Ecto neural progenitor cell (in vitro differentiated cells): Measurements from ENCODE around the gene AGAP3.
"Not testable (repeated sequence)": the region's sequence is repeated elsewhere in the genome, so short reads cannot be mapped to it uniquely, and the experiment has no call there.

Experiments
- DNase-seq: peaks from one replicate; pipeline ENCODE4 v3.0.0-alpha.2; 2018; ENCODE audit warnings: low spot score

Gene AGAP3

DNA sequence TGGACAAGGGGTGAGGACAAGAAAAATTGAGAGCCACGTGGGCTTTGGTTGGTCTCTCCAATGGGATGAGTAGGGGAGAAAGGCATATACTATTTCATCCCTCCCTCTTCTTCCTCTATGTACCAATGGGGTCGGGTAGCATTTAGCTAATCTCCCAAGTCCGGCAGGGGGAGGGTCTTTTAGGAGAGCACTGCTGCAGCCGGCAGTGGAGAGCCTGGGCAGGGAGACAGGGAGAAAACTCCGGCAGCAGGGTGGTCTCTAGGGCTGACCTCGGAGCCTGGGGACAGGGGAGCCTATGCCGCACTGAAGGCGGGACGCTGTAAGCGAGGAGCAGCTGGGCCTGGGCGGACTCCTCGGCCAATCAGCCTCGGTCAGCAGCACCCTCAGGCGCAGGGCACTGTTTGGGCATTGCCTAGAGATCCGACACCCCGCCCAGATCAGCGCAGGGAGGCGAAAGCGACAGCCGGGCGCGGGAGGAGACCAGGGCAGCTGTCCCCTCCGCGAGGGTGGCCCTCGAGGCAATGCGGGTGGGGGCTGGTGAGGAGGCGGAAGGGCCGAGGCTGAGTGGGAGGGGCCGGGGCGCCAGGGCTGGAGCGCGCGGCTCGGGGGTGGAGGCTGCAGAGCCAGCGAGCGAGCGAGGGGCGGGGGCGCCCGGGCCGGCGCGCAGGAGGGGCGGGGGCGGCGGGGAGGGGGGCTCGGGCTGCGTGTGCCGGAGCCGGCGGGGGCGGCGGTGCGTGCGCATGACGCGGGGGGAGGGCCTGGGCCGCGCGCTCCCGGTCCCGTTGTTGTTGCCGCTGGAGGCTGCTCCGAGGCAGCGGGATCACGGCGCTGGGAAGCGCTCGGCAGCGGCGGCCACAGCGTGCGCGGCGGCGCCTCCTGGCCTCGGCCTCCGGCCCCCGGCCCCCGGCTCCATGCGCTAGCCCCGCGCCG, at the start of gene AGAP3:
Gene AGAP3 (plus strand): TSS at position 785 of the 930 bp plus-strand sequence. CDS start 267 bp downstream, outside the sequence.
- DNase-seq: peak; percentile 93

- DNase-seq: no peak
Measured at GRCh38 chr7:151038951-151039849, 47.1 kb upstream of the AGAP3 start.

DNA sequence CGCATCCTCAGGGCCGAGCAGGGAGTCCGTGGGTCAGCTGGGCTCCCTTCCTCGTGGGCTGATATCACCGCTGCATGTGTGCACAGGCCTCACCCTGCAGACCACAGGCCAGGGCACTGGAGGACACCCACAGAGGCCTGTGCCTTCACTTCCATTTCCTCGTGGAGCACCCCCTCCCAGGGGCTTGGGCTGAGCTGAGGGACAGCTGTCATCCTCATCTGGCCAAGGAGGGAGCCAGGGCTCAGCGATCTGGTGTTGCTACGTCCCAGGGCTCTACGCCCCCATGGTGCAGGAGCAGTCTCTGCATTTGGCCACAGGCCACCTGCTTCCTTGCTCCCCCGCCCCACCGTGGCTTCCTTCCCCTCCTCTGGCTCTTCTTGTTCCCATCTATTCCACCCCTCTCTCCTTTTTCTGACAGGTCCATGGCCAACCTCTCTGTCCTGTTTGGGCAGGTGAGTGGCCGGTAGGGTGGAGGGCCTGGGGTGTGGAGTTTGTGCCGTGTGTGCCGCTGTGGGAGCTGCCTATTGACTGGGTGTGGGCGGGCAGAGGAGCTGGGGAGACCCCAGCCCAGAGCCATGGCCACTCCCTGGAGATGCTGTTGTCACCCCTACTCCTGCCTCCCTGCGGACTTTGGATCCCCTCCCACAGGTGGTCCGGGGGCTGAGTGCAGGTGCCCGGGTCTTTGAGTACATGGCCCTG, 46.3 kb upstream of the AGAP3 start:
- DNase-seq: no peak

DNA sequence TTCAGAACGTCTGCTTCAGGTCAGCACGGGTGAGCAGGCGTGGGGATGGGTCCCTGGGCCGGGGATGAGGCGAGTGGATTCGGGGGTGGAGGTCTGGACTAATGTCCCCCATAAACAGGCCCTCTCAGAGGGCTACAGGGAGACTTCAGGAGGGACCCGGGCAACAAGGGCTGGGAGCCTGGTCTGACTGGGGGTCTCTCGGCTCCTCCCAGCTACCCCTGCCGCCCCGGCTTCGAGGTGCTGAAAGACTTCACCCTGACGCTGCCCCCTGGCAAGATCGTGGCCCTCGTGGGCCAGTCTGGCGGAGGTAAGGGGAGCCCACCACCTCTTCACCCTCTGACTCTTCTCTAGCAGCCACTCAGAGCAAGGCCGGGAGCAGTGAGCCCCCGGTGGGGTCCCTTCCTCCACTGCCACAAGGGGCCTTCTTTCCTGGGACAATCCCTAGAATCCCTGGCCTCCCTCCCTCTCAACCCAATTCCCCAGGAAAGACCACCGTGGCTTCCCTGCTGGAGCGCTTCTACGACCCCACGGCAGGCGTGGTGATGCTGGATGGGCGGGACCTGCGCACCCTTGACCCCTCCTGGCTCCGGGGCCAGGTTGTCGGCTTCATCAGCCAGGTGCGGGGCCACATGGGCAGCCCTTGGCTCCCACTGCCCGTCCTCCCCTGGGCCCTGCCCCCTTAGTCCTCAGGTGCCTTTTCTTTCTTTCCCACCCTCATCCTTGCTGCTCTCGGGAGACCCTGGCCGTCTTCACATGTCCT, 45.5 kb upstream of the AGAP3 start:
- no peak for DNase-seq

DNA sequence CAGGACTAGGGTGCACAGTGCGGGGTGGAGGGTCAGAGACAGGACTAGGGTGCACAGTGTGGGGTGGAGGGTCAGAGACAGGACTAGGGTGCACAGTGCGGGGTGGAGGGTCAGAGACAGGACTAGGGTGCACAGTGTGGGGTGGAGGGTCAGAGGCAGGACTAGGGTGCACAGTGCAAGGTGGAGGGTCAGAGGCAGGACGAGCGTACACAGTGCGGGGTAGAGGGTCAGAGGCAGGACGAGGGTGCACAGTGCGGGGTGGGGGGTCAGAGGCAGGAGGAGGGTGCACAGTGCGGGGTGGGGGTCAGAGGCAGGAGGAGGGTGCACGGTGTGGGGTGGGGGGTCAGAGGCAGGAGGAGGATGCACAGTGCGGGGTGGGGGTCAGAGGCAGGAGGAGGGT, 42.8 kb upstream of the AGAP3 start:
- not testable (repeated sequence) for DNase-seq

- no peak for DNase-seq
Measured at GRCh38 chr7:151043959-151044358, 42.3 kb upstream of the AGAP3 start.

- no peak for DNase-seq
Measured at GRCh38 chr7:151045262-151045661, 41.0 kb upstream of the AGAP3 start.

- DNase-seq: no peak
Measured at GRCh38 chr7:151045967-151046366, 40.3 kb upstream of the AGAP3 start.

GRCh38 chr7:151046603-151047573, 39.4 kb upstream of the AGAP3 start:
- DNase-seq: no peak

DNA sequence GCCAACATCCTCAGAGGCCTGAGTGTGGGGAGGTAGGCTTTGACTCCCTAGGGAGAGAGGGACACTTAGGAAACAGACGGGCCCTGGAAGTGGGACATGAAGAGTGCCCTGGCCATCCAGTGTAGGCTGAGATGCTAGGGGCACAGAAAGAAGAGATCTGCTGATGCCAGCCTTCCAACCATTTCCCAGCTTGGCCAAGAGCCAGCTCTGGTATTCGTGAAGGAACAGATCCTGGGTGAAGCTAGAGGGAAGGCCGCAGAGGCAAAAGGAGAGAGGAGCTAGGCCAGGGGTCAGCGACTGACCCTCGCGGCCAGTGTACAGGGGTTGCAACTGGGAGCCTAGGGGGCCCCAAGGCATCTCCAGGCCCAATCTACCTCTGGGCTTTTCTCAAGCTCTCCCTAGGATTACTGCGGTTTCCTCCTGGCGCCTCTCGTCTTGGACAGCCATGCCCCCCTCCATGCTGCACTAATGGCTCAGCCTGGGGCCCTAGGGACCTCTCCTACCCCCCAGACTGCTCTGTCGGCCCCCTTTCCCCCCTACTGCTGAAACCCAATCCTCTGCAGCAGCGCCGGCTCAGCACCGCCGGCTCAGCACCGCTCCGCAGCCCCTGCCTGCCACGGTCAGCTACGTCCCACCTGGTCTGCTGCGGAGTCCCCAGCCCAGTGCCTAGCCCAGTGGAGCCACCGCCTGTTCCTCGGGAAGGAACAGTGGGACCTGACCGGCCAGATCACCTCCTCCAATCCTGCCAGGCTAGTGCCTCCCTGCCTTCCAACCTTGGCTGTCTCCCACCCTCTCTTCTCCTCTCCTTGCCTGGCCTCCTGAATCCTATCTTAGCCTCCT, 38.1 kb upstream of the AGAP3 start, which contains the start of gene ASIC3:
Gene ASIC3 (plus strand): TSS at position 556 of the 840 bp plus-strand sequence. CDS start 355 bp downstream, outside the sequence.
- DNase-seq: no peak

DNA sequence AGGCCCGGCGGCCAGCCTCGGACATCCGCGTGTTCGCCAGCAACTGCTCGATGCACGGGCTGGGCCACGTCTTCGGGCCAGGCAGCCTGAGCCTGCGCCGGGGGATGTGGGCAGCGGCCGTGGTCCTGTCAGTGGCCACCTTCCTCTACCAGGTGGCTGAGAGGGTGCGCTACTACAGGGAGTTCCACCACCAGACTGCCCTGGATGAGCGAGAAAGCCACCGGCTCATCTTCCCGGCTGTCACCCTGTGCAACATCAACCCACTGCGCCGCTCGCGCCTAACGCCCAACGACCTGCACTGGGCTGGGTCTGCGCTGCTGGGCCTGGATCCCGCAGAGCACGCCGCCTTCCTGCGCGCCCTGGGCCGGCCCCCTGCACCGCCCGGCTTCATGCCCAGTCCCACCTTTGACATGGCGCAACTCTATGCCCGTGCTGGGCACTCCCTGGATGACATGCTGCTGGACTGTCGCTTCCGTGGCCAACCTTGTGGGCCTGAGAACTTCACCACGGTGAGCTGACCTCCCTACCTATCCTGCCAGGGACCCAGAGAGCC, 37.3 kb upstream of the AGAP3 start:
- DNase-seq: no peak

GRCh38 chr7:151051108-151051507, 35.2 kb upstream of the AGAP3 start:
- DNase-seq: peak; percentile 88

- no peak for DNase-seq
Measured at GRCh38 chr7:151053096-151053495, 33.2 kb upstream of the AGAP3 start.

GRCh38 chr7:151053751-151054150, 32.5 kb upstream of the AGAP3 start:
- DNase-seq: no peak

DNA sequence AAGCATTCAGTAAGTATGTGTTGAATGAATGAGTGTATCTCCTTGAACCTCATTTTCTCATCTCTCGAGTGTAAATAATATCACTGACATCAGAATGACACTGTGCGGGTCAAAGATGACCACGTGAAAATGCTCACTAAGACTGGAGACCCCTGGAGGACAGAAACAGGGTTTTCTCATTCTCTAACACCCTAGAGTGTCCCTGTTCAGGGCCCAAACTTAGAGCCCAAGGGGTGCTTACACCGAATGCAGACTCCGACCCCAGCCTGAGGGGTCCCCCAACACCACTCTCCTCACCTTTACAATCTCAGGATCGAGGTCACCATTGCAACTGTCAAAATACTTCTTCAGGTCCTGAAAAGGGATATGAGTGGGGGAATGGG, 30.0 kb upstream of the AGAP3 start:
- no peak for DNase-seq

DNA sequence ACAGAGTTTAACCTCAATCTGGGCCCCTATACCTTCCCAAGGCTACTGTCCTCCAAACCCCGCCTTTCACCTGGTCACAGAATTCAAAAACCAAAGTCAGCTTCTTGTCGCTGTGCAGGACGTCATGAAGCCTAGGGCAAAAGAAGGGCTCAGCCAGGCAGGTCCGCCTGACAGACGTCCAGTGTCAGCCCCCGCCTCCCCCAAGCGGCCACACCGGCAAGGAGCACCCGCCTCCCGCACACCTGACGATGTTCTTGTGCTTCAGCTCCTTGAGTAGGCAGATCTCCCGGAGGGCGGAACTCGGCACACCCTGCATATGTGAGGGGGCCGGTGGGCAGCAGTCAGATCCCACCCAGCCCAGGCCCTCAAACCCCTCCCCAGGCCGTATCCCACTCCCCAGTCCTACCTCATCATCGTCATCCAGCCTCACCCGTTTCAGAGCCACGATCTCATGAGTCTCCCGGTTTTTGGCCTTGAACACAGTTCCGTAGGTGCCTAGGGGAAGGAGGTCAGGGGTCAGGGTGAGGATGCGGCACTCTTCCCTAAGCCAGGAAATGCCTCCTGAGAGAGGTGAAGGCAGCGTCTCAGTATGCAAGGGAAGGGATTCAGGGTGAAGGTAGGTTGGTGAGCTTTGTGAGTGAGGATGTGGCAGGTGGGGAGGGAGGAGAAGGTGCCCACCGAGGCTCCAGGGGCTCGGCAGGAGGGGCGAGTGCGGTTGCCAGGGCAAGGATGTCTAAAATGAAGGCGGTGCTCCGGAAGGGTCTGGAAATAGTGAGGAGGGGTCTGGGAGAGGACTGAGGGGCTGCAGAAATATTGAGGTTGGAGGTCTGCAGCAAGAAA, 29.4 kb upstream of the AGAP3 start:
- DNase-seq: peak; percentile 54

DNA sequence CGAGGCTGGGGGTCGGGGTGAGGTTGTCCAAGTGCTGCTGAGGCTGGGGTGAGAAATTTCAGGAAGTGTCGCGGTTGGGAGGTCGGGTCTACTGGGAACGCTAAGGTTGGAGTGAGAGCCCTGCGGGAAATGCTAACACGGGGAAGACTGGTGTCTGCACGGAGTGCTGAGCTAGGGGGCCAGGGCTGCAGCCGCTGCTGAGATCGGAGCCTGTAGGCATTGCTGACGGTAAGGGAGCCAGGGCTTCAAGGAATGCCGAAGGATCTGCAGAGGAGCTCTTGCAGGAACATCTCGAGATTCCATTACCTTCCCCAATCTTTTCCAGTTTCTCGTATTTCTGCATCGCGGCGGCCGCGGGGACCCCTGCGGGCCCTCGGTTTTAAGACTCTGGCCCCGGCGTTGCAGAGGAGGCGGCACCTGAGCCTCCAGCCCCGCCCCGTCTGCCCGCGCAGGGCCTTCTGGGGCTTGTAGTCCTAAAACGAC, 28.7 kb upstream of the AGAP3 start, which contains the start of gene CDK5:
Gene CDK5 (minus strand): TSS at position 392 of the 483 bp plus-strand sequence. CDS start 49 bp downstream, at position 343.
- no peak for DNase-seq
